Vagina (tissue), 2 donors: ENCODE measurements around the gene FIBCD1.

Experiments
- POLR2A ChIP-seq, 2 donors: fragments of 450-650 bp; IDR thresholded peaks; one replicate each; pipeline ENCODE4 v1.6.1; 2017; ENCODE audit warnings: antibody characterized with exemption in 2 of 2, mild to moderate bottlenecking in 2 of 2, moderate library complexity in 2 of 2
- TF ChIP-seq, protein P1 (sequence below), 3 experiments: fragments of 450-650 bp in 2 of 3; fragments of 200-600 bp in 1 of 3; sonication (generic) in 1 of 3; IDR thresholded peaks; one replicate each; pipeline ENCODE4 v1.5.1; 2017 to 2019; ENCODE audit warnings: antibody characterized with exemption in 3 of 3, mild to moderate bottlenecking in 2 of 3, moderate library complexity in 2 of 3

DNA sequence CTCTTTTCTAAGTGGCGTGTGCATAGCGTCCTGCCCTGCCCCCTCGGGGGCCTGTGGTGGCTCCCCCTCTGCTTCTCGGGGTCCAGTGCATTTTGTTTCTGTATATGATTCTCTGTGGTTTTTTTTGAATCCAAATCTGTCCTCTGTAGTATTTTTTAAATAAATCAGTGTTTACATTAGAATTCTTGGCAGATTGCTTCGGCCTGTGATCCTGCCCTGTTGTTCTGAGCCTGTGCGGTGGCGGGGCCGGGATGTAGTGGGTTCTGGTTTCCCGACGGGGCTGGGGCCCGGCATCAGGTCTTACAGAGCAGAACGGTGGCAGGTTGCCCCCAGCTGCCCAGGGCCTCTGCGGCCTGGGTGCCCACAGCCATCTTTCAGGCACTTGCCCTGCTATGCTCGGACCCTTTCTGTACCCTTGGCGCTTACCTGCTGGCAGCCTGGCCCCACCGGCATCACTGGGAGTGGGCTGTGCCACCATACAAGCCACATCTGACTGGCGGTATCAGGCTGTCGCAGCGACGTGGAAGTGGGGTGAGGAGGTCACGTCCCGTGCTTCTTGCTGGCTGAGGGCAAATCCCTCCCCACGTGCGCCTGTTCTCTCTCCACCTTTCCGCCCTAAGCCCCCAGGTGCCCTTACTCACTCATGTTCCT lies 51.4 kb downstream of the FIBCD1 start:
- TF ChIP-seq POLR2A (IDR thresholded peaks at IDR 0.05) = no peak
- TF ChIP-seq, protein P1, sequence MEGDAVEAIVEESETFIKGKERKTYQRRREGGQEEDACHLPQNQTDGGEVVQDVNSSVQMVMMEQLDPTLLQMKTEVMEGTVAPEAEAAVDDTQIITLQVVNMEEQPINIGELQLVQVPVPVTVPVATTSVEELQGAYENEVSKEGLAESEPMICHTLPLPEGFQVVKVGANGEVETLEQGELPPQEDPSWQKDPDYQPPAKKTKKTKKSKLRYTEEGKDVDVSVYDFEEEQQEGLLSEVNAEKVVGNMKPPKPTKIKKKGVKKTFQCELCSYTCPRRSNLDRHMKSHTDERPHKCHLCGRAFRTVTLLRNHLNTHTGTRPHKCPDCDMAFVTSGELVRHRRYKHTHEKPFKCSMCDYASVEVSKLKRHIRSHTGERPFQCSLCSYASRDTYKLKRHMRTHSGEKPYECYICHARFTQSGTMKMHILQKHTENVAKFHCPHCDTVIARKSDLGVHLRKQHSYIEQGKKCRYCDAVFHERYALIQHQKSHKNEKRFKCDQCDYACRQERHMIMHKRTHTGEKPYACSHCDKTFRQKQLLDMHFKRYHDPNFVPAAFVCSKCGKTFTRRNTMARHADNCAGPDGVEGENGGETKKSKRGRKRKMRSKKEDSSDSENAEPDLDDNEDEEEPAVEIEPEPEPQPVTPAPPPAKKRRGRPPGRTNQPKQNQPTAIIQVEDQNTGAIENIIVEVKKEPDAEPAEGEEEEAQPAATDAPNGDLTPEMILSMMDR (IDR thresholded peaks at IDR 0.05) = no peak
